Measurements from ENCODE around the gene SLC9B1. TPM values are rescaled to one million over a fixed set of nuclear protein-coding genes. Genes with fewer than 3 reads are reported as not detected.
A peak's percentile ranks its signal among the peaks of the same experiment; 100 is the strongest.

SLC9B1 gene
- total and polyA plus RNA-seq, 2 of the 13 experiments (the other 11 are each of a cell fraction or from before 2014, with no cell fraction given) = 0.17 to 0.20 TPM

- TF ChIP-seq, protein P1, sequence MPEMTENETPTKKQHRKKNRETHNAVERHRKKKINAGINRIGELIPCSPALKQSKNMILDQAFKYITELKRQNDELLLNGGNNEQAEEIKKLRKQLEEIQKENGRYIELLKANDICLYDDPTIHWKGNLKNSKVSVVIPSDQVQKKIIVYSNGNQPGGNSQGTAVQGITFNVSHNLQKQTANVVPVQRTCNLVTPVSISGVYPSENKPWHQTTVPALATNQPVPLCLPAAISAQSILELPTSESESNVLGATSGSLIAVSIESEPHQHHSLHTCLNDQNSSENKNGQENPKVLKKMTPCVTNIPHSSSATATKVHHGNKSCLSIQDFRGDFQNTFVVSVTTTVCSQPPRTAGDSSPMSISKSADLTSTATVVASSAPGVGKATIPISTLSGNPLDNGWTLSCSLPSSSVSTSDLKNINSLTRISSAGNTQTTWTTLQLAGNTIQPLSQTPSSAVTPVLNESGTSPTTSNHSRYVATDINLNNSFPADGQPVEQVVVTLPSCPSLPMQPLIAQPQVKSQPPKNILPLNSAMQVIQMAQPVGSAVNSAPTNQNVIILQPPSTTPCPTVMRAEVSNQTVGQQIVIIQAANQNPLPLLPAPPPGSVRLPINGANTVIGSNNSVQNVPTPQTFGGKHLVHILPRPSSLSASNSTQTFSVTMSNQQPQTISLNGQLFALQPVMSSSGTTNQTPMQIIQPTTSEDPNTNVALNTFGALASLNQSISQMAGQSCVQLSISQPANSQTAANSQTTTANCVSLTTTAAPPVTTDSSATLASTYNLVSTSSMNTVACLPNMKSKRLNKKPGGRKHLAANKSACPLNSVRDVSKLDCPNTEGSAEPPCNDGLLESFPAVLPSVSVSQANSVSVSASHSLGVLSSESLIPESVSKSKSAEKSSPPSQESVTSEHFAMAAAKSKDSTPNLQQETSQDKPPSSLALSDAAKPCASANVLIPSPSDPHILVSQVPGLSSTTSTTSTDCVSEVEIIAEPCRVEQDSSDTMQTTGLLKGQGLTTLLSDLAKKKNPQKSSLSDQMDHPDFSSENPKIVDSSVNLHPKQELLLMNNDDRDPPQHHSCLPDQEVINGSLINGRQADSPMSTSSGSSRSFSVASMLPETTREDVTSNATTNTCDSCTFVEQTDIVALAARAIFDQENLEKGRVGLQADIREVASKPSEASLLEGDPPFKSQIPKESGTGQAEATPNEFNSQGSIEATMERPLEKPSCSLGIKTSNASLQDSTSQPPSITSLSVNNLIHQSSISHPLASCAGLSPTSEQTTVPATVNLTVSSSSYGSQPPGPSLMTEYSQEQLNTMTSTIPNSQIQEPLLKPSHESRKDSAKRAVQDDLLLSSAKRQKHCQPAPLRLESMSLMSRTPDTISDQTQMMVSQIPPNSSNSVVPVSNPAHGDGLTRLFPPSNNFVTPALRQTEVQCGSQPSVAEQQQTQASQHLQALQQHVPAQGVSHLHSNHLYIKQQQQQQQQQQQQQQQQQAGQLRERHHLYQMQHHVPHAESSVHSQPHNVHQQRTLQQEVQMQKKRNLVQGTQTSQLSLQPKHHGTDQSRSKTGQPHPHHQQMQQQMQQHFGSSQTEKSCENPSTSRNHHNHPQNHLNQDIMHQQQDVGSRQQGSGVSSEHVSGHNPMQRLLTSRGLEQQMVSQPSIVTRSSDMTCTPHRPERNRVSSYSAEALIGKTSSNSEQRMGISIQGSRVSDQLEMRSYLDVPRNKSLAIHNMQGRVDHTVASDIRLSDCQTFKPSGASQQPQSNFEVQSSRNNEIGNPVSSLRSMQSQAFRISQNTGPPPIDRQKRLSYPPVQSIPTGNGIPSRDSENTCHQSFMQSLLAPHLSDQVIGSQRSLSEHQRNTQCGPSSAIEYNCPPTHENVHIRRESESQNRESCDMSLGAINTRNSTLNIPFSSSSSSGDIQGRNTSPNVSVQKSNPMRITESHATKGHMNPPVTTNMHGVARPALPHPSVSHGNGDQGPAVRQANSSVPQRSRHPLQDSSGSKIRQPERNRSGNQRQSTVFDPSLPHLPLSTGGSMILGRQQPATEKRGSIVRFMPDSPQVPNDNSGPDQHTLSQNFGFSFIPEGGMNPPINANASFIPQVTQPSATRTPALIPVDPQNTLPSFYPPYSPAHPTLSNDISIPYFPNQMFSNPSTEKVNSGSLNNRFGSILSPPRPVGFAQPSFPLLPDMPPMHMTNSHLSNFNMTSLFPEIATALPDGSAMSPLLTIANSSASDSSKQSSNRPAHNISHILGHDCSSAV (CRISPR knock-in tag; IDR thresholded peaks at IDR 0.05; ENCODE audit: borderline replicate concordance) = no peak
- TF ChIP-seq ZNF274 (CRISPR knock-in tag; IDR thresholded peaks at IDR 0.05) = peak; percentile 62; the same call in 1 of the 2 replicates
- TF ChIP-seq ZNF547 (CRISPR knock-in tag; IDR thresholded peaks at IDR 0.05) = peak; percentile 58
- TF ChIP-seq MEF2D (CRISPR knock-in tag; IDR thresholded peaks at IDR 0.05) = peak; percentile 58
- TF ChIP-seq POLR2AphosphoS2 (IDR thresholded peaks at IDR 0.05; ENCODE audit: low read depth, low read length) = no peak
- TF ChIP-seq ZNF772 (CRISPR knock-in tag; IDR thresholded peaks at IDR 0.05) = peak; percentile 92
- no peak for TF ChIP-seq NFATC3 (CRISPR knock-in tag; IDR thresholded peaks at IDR 0.05)
- peak; percentile 94 for TF ChIP-seq TFE3 (CRISPR knock-in tag; IDR thresholded peaks at IDR 0.05)
- TF ChIP-seq PCBP2 (optimal IDR thresholded peaks at IDR 0.05; ENCODE audit: low read depth, low read length, poor library complexity, severe bottlenecking) = no peak
- TF ChIP-seq, protein P2, sequence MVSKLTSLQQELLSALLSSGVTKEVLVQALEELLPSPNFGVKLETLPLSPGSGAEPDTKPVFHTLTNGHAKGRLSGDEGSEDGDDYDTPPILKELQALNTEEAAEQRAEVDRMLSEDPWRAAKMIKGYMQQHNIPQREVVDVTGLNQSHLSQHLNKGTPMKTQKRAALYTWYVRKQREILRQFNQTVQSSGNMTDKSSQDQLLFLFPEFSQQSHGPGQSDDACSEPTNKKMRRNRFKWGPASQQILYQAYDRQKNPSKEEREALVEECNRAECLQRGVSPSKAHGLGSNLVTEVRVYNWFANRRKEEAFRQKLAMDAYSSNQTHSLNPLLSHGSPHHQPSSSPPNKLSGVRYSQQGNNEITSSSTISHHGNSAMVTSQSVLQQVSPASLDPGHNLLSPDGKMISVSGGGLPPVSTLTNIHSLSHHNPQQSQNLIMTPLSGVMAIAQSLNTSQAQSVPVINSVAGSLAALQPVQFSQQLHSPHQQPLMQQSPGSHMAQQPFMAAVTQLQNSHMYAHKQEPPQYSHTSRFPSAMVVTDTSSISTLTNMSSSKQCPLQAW (CRISPR knock-in tag; IDR thresholded peaks at IDR 0.05) = peak; percentile 57
- peak; percentile 96; the same call in 1 of the 2 replicates for TF ChIP-seq MTF2 (CRISPR knock-in tag; IDR thresholded peaks at IDR 0.05; ENCODE audit: borderline replicate concordance)
- peak; percentile 41; the same call in 1 of the 2 replicates for TF ChIP-seq SP2 (CRISPR knock-in tag; IDR thresholded peaks at IDR 0.05)
- peak; percentile 55; the same call in 1 of the 2 replicates for TF ChIP-seq FOSL2 (CRISPR knock-in tag; IDR thresholded peaks at IDR 0.05)
- no peak for TF ChIP-seq FOXA1 (IDR thresholded peaks at IDR 0.05)
- peak; percentile 44; the same call in 1 of the 2 replicates for TF ChIP-seq FOXA1 (CRISPR knock-in tag; IDR thresholded peaks at IDR 0.05)
- TF ChIP-seq FIP1L1 (IDR thresholded peaks at IDR 0.05; ENCODE audit: borderline replicate concordance, insufficient read depth, low read depth, low read length) = 0 out of 2 replicates have a peak, but pooled peaks have one; percentile 52
- TF ChIP-seq SP5 (CRISPR knock-in tag; IDR thresholded peaks at IDR 0.05; ENCODE audit: borderline replicate concordance, low read depth) = peak; percentile 92
- peak; percentile 90; the same call in 1 of the 2 replicates for TF ChIP-seq ZNF354B (CRISPR knock-in tag; IDR thresholded peaks at IDR 0.05)
- no peak for TF ChIP-seq STAT5B (CRISPR knock-in tag; IDR thresholded peaks at IDR 0.05)
Measured at GRCh38 chr4:102868781-102869568, 150.5 kb downstream of the SLC9B1 start, which contains the start of gene CISD2 (continued).
